ENCODE results near the gene C1QTNF8.

GRCh38 chr16:1125471-1125870 is 29.4 kb upstream of the C1QTNF8 start:
- TF ChIP-seq CTCF (optimal IDR thresholded peaks at IDR 0.05 in 1 of 3, IDR thresholded peaks at IDR 0.05 in 1 of 3, conservative IDR thresholded peaks at IDR 0.05 in 1 of 3; ENCODE audit: extremely low read depth in 1 of 3, insufficient read depth in 2 of 3, low read length in 3 of 3) (no peak), EZH2 (IDR thresholded peaks at IDR 0.05; ENCODE audit: low read length) (no peak)
